ENCODE data around the gene RUFY3.
"Not testable (repeated sequence)": the region's sequence is repeated elsewhere in the genome, so short reads cannot be mapped to it uniquely, and the experiment has no call there.

Gene RUFY3

DNA sequence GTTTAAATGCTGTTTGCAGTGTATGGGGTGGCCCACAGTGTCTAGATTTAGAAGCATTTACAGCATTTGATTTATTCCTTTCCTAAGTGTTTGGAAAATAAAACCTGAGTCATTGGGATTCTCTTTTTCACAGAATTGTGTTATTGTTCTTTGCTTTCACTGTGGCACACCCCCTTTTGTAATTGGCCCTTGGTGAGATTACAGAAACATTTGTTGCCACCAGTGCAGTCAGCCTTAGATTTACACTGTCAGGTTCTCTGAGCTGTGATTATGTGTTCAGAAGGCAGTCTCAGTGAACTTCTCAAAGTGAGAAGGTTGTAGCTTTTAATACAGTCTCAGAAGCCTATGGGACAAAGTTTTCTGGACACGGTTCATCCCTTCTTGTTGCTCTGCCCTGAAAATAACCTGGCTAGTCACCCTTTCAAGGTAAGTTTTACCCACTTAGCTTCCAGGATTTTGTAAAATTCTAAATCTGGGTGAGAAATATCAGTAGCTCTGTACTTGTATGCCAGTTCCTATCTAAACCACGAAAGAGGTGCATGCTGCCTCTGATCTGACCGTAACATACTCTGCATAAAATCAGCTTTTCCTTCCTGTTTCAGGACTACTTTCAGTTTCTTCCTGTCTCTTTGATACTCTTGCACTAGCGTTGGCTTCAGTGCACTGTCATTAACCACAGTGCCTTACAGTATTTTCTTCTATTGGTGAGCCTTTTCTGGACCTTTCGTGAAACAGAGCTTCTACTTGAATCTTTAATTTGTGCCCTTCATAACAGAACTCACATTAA, 12.6 kb downstream of the RUFY3 start:
- DNase-seq (ENCODE audit: insufficient read length, low spot score) (no peak), FAIRE-seq (no peak)

DNA sequence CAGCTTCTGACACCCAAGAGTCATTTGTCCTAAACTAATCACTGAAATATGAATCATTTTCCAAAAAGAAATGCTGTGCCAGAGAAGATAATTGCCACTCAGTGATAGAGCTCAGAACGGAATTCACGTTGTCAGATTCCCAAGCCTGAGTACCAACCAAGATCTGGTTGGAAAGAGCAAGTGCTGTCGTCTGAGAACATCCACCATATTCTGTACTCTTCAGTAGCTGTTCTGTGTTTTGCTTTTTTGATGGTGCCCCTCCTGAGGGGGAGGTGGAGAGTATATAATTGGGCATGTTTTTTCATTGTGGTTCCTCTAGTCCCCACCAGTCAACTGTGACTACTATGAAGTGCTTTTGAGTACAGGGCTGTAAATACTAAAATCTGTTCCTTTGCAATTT, 13.2 kb downstream of the RUFY3 start:
- no peak for FAIRE-seq
- DNase-seq (ENCODE audit: insufficient read length, low spot score): no peak

DNA sequence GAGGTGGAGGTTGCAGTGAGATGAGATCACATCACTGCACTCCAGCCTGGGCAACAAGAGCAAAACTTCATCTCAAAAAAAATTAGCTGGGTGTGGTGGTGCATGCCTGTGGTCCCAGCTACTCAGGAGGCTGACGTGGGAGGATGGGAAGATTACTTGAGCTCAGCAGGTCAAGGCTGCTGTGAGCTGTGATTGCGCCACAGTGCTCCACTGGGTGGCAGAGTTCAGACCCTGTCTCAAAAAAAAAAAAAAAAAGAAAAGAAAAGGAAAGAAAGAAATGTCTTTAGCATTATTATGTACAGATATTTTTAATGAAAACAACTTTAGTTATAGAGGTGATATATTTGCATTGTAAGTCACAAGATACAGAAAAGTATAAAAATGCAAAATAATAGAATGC, 14.2 kb downstream of the RUFY3 start:
- not testable (repeated sequence) for DNase-seq (ENCODE audit: insufficient read length, low spot score); FAIRE-seq

DNA sequence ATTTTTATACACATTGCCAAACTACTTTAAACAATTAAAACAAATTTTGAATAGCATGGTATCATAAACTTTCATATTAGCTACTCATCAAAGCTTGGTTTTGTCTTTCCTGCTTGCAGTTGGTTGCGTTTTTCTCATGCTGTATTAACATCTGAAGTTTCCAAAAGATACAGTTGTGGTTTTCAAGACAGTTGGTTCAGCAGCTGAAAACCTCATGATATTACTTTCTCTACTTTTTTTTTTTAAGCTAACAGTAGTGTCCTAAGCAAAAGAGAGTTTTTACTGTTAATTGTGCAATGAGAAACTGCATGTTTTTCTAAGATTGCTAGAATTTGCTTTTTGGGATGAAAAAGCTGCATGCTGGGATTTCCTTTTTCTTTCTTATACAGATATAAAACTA, 15.2 kb downstream of the RUFY3 start:
- FAIRE-seq (no peak), DNase-seq (ENCODE audit: insufficient read length, low spot score) (no peak)

DNA sequence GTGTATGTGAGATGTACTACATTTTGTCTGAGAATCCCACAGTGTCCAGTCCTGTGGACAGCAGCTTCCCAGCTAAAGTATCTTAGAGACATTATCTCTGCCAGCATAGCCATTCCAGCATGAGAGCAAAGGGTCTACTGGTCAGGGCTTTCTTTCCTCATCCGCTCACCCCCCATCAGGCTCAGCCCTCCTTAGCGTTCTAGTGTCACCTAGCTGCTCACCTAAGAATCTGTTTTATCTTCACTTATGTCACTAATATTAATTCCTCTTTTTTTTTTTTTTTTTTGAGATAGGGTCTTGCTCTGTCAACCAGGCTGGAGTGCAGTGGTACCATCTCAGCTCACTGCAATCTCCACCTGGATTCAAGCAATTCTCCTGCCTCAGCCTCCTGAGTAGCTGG, 15.6 kb downstream of the RUFY3 start:
- no peak for FAIRE-seq

DNA sequence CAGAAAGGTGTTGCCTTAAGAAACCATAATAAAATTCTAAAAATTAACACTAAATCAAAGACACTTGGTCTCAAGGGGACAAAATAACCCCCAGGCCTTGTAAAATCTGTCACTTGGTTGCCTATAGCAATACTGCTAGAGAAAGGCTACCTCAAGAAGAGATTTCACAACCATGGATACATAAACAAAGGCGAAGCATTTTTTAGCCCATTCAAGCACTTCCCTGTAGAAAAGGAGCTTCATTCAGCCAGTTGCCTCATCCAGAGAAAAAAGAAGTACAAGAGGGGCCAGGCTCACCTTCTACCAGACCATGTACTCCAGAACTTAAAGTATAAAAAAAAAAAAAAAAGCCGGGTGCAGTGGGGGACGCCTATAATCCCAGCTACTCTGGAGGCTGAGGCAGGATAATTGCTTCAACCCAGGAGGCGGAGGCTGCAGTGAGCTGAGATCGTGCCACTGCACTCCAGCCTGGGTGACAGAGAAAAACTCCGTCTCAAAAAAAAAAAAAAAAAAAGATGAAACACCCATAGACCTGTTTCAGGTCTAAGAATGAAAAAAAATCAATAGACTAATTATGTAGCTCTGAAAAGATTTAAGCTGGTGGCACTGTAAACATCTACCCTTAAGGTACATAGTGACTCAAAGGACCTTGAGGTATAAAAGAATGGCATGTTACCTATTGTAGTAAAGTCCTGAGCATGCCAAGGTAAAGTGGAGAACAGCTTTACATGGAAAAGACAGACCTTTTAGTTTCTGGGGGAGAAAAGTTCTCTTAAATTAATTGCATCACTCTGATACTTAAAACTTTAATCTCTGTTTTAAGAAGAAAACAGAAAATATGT, 18.0 kb downstream of the RUFY3 start:
- DNase-seq (ENCODE audit: insufficient read length, low spot score) (no peak), FAIRE-seq (no peak)

More for the DNA sequence above, 15.6 kb downstream of the RUFY3 start:
- no peak for DNase-seq (ENCODE audit: insufficient read length, low spot score)

DNA sequence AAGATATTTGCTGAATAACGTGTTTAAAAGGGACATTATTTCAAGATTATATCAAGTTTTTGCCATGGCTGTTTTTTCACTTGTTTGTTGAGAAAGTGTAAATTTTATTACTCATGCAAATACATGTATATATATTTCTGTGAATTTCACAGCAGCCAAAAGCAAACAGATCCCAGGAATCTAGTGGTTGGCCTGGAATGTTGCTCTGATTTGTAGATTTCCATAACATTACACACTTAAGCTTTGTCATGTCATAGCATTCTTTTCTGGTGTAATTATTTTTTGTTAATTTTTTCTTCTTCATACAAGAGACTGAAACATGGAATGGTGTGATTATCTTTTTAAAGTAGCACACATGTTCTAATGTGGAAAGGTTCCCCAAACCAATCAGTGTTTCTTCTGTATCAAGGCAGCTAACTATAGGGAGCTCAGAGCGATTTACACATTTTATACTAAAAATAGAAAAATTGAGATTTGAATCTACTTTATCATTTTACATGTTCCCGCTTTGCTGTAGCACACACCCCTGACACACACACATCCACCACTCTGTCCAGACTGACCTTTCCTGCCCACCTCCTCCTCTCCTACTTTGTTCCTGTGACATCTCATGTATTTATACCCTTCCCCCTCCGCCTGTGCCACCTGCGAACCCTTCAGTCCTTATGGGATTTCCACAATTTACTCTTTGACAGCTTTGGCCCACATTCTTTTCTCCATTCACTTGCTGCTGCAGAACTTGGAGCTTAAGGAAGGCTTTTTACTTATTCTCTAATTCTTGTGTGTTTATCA, 20.3 kb downstream of the RUFY3 start:
- DNase-seq (ENCODE audit: insufficient read length, low spot score) (no peak), FAIRE-seq (no peak)

DNA sequence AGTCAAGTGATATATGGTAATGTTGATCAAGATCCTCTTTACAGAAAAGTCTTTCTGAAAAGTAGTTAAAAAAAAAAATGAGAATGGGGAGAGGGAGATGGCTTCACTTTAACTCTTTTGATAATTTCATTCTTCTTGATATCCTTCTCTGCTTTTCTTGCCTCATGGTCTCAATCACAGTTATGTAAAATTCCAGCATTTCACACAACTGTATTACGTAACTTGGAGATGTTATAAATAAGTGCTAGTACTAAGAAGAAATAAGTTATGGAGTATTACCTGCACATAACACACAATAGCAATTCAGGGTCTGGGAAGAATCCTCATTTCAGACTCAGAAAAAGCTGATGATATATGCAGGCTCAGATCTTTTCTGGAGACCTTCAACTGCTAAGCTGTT, 22.0 kb downstream of the RUFY3 start:
- DNase-seq (ENCODE audit: insufficient read length, low spot score) (no peak), FAIRE-seq (no peak)

DNA sequence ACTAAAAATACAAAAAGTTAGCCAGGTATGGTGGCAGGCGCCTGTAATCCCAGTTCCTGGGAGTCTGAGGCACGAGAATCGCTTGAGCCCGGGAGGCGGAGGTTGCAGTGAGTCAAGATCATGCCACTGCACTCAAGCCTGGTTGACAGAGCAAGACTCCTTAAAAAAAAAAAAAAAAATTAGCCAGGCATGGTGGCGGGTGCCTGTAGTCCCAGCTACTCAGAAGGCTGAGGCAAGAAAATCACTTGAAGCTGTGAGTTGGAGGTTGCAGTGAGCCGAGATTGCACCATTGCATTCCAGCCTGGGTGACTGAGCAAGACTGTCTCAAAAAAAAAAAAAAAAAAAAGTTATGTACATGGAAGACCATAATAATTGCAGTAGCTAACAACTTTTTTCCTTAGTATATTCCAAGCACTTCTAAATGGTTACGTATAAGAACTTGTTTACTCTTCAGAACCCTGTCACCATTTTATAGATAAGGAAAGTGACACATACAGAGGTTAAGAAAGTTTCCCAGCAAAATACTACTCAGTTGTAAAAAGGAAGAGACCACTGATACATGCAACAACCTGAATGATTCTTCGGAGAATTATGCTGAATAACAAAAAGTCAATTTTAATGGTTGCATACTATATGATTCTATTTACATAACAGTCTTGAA, 24.5 kb downstream of the RUFY3 start:
- FAIRE-seq (no peak), DNase-seq (ENCODE audit: insufficient read length, low spot score) (no peak)

DNA sequence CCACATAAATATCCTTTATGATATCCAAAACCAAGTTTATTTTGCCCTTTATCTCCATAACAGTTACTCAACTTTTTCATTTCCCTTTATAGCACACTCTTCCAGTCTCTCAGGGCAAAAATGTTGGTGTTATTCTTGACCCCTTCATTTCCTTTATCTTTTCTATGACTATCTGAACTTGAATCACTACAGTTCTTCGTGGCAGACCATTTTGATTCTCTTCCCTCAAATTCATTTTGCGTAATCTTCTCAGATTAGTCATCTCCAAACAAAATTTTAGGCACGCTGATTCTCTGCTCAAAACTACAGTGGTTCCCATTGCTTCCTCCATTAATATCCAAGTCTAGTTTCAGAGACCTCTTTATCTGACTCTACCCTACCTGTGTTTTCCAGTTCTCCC, 26.1 kb downstream of the RUFY3 start:
- no peak for DNase-seq (ENCODE audit: insufficient read length, low spot score)
- no peak for FAIRE-seq

DNA sequence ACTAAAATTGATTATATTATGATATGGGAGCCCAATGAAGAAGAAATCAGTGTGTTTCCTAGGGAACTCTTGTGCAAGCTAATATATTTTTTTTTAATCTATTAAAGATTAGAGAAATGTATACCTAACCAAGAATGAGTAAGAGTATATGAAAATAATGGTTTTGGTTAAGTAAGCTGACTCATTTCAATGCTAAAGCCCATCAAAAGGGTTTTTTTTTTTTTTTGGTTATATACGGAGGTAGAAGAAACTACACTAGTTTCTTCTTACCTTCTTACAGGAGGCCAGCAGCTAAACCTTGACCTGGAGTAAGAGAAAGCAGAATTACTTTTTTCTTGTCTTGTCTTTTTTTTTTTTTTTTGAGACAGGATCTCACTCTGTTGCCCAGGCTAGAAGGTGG, 27.5 kb downstream of the RUFY3 start:
- no peak for FAIRE-seq
- no peak for DNase-seq (ENCODE audit: insufficient read length, low spot score)

DNA sequence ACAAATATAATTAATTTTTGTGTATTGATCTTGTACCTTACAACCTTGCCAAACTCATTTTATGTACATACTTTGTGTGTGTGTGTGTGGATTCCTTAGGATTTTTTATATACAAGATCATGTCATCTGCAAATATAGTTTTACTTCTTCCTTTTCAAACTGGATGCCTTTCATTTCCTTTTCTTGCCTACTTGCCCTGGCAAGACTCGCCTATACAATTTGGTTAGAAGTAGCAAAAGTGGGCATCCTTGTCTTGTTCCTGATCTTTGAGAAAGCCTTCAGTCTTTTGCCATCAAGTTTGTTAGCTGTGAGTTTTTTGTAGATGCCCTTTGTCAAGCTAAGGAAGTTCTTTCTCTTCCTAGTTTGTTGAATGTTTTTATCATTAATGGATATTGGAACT, 30.5 kb downstream of the RUFY3 start:
- no peak for DNase-seq (ENCODE audit: insufficient read length, low spot score)
- no peak for FAIRE-seq

DNA sequence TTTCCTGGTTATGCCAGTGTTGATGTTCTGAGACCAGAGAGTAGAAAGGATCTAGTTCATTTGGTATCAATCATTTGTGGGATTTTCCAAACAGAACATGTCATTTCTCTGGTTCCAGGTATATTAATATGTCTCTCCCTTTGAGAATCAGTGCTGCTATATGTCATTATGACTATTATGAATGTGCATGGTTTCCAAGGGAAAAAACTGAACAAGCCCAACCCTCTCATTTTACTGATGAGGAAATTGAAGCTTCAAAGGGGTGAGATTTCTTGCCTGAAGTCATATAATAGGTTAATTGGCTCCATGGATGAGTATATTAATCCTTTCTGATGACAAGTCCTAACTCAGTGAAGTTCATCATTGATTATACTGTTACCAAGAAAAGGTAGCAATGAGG, 31.9 kb downstream of the RUFY3 start:
- DNase-seq (ENCODE audit: insufficient read length, low spot score) (no peak), FAIRE-seq (no peak)

DNA sequence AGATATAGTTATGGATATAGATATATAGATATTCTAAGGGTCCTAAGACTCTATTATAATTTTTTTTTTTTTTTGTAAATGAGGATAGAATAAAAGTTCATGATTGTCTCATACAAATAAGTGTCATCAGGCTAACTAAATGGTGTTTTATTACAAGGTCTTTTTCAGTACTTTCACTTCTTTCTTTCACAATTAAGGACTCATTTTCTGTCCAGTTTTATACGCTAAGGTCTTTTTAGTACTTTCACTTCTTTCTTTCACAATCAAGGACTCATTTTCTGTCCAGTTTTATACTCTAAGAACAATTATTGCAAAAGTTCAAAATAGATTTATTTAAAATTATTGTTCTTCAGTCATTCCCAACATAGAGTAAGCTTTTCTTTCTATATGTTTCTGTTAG, 32.7 kb downstream of the RUFY3 start:
- no peak for DNase-seq (ENCODE audit: insufficient read length, low spot score)
- no peak for FAIRE-seq

DNA sequence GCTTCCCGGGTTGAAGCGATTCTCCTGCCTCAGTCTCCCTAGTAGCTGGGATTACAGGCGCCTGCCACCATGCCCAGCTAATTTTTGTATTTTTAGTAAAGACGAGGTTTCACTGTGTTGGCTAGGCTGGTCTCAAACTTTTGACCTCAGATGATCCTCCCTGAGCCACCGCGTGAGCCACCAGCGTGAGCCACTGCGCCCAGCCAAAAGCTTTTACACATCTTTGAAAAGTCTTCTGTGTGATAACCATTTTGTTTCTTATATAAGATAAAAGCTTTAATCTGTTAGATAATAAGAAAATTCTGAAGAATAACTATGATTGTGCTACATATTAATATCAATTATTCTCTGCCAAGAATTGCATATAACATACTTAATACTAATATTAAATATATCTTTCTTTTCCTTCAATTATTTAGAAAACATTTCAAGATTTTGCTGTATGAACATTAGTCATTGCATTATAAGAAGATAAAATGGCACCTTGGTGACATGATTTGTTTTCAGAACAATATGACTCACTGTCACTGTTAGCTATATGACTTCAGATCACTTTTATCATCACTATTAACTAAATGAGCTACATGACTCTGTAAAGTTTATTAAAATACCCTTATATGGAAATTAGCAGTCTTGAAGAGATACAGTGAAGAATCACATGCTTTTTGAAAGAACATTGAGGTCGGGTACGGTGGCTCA, 33.4 kb downstream of the RUFY3 start:
- no peak for DNase-seq (ENCODE audit: insufficient read length, low spot score)
- FAIRE-seq: no peak

DNA sequence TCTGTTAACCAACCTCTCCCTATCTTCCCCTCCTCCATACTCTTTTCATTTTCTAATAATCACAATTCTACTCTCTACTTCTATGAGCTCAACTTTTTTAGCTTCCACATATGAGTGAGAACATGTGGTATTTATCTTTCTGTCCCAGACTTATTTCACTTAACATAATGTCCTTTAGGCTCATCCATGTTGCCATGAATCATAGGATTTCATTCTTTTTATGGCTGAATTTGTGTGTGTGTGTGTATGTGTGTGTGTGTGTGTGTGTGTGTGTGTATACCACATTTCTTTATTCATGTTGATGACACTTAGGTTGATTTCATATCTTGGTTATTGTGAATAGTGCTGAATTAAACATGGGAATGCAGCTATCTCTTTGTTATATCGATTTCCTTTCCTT, 37.4 kb downstream of the RUFY3 start:
- DNase-seq (ENCODE audit: insufficient read length, low spot score): no peak
- no peak for FAIRE-seq

DNA sequence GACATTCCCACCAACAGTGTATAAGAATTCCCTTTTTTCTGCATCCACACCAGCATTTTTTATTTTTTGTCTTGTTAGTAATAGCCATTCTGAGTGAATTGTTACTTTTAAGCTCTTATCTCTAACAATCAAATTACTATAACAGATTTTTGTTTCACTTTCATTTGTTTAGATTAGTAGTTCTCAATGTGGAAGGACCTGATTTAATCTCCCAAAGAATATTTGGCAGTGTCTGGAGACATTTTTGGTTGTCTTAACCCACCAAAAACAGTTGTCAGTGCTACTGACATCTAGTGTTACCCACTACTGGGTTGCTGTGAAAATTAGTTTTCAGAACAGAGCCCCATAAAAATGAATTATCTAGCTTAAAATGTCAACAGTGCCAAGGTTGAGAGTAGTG, 37.9 kb downstream of the RUFY3 start:
- no peak for FAIRE-seq

DNA sequence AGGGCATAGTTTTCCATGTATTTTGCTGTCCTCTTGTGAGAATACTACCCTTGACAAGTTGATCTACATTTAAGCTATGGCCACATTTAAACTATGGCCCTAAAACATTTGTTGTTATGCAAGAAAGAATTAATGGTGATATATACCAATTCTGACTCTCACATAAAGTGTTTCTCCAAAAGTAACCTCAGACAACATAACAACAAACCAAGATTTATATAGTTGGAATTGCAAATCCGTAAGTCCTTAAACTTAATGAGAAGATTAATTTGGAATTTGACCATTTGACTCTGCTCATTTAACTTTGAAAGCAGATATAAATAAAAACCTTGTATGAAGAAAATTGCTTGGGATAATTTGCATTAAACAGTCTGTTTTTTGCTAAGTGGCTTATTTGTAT, 38.9 kb downstream of the RUFY3 start:
- no peak for DNase-seq (ENCODE audit: insufficient read length, low spot score)
- no peak for FAIRE-seq

More for the DNA sequence above, 37.9 kb downstream of the RUFY3 start:
- DNase-seq (ENCODE audit: insufficient read length, low spot score): no peak

DNA sequence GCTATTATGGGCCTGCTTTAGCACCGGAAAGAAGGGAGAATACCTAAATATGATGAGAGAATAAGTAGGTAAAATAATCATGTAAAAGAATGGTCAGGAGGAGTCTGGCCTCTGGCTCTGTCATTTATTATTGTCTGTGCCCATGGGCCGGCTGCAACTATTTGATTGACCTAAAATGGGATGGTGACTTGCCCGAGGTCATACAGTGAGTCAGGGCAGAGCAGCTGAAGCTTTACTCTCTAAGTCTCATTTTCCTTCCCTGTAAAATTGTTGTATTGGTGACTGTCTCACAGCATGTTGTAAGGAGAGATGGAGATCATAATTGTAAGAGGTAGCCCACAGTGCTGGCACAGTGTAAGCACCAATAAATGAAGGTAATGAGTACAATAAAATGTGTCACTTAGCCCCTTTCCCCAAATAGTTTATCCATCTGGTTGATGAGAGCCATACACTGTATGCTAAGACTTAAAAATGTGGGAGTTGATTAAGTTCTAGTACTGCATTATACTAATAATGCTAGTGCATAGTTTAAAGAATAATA, 39.6 kb downstream of the RUFY3 start:
- no peak for DNase-seq (ENCODE audit: insufficient read length, low spot score)
- no peak for FAIRE-seq

DNA sequence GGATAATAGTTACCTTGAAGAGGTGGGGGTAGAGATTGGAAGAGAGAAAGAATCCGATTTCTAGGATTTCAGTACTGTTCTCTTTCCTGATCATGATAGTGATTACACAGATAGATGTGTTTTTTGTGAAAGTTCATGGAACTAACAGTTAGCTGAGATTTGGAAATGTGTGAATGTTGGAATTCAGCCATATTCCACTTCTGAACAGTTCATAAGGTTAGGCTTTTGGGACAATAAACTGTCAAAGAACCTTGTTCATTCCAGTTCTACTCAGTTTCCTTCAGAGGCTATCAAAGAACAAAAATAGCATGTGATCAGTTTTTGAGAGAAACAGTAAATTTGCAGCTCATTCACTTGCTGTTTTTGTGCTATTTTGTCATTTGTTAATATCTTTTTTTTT, 43.6 kb downstream of the RUFY3 start:
- FAIRE-seq (no peak), DNase-seq (ENCODE audit: insufficient read length, low spot score) (no peak)
